Superior temporal gyrus (tissue), 1 donor: Measurements from ENCODE around the gene DCT.

Source experiments
- DNase-seq: peaks from one replicate; pipeline ENCODE4 v3.0.0-alpha.2; 2016; ENCODE audit errors: extremely low spot score

DCT gene

DNA sequence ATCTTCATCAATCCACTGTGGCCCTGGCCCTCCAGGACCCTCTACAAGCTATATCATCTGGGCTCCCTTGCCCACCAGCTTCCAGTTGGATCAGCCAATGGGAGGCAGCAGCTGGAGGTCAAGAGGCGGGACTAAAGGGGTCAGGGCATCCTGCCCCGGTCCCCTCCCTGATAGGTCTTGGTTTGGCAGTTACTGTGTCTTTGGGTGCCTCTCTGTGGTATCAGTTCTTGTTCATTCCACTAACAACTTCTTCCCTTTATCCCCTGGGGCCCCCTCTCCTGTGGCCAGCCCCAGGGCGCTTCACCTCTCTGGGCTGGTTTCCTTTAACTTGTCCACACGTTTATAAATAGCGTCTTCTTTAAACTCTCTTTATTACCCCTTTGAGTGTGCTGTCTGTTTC lies 83.6 kb downstream of the DCT start:
- no peak for DNase-seq

DNA sequence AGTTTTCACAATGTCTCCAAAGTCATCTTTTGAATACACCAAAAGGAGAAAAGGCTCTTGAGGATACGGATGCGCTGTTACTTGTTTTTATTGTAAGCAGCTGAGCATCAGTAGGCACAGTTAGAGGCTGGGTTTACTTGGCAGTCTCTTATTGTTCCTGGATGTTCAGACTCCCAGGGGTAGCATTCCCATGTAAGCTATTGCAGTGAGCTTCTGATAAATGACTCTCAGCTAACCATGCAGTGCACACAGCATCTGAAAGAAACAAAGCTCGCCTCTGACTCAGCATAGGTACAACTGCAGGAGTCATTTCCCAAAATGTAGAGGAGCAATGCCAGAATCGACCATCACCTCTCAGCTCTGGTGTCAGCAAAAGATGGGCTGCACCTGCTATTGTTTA lies 84.8 kb downstream of the DCT start:
- DNase-seq, result no peak

DNA sequence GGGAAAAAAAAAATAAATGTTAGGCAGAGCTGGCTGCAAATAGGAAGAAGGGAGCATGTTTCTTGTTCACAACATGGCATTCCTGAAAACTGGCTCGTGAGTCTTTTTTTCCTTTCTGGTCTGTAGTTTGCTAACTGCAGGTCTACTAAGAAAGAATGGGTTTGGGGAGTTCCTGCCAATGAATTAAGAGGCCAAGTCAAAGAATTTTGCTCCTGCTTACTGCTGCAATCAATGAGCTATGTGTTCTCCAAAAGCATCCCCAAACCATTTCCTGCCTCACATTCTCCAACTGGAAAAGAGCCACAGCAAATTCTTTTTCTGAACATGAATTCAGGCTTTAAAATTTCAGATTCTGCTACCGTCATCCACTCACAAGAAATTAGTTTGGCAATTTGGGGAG lies 88.6 kb downstream of the DCT start:
- no peak for DNase-seq

DNA sequence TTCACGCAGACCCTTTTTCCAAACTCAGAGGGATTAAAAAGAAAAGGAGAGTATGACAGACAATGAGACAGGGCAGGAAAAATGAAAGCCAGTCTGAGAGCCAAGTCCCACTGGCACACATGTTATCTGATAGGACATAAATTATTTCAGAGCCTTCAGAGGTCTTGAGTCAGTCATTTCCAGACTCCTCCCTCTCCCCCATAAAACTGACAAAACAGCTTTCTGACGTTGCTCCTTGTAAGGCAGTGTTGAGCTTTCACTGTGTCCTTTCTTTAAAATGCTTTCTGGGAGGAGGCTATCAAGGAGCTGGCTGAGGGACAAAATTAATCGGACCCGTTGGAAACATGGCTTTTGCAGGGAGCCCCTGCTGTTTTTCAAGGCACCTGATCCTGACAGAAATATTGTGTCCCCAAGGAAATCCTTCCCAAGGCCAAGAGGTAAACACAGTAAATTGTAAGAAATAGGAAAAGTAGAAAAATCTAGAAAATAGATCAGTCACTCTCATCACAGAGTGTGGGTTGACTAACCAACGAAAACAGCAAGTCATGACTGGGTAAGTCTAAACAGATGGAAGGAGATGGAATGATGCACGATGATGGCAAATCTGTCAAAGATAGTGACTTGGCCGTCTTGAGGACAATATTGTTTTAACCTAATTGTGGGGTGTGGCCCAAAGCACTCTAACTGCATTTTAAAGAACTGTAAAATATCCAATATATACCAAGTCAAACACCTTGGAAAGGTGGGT lies 89.7 kb downstream of the DCT start:
- DNase-seq, result no peak

DNA sequence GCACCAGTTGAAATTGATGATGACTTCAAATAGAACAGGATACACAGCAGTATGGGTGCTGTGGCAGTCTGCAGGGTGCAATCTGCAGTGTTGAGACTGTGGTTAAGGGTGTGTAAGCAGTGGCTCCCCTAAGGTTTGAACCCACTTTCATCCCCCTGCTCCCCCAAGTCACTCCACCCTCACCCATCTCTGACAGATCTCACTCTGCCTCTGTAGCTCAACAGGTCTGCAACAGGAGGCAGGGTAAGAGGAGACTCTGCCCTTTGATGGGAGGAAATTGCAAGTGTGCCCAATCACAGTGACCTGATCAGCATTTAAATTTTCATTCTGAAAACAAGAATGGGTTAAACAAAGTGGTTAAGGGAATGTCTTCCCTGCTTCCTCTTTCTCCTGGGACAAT lies 92.4 kb downstream of the DCT start:
- DNase-seq, result no peak
